HepG2 (cell line): Measurements from ENCODE around the gene LDLRAD4. TPM values are rescaled to one million over a fixed set of nuclear protein-coding genes. Genes with fewer than 3 reads are reported as not detected.

Experiments used
- DMAP1 ChIP-seq: IDR thresholded peaks from 2 replicates; pipeline ENCODE4 v1.6.1; 2016
- DMTF1 ChIP-seq: sonication (generic); formaldehyde crosslinking; IDR thresholded peaks from 2 replicates; pipeline ENCODE4 v1.4.0; 2020; ENCODE audit warnings: mild to moderate bottlenecking, missing genetic modification reagents
- FIP1L1 ChIP-seq: fragments of 200-400 bp; formaldehyde crosslinking; IDR thresholded peaks from 2 replicates; pipeline ENCODE4 v1.6.1; 2018; ENCODE audit warnings: low read depth, mild to moderate bottlenecking, low read length, moderate library complexity, borderline replicate concordance; ENCODE audit not compliant: insufficient read depth
- FOXO1 ChIP-seq: sonication (generic); formaldehyde crosslinking; IDR thresholded peaks from 2 replicates; pipeline ENCODE4 v1.4.0; 2020; ENCODE audit warnings: missing genetic modification reagents
- IRX3 ChIP-seq: sonication (generic); formaldehyde crosslinking; IDR thresholded peaks from 2 replicates; pipeline ENCODE4 v1.8.1; 2023; ENCODE audit warnings: mild to moderate bottlenecking, low read depth, missing genetic modification reagents, borderline replicate concordance
- KLF11 ChIP-seq: IDR thresholded peaks from 2 replicates; pipeline ENCODE4 v1.6.1; 2016; ENCODE audit warnings: missing compliant biosample characterization
- KMT2A ChIP-seq: sonication (generic); formaldehyde crosslinking; IDR thresholded peaks from 2 replicates; pipeline ENCODE4 v1.4.0; 2020; ENCODE audit warnings: missing genetic modification reagents
- MIER3 ChIP-seq: IDR thresholded peaks from 2 replicates; pipeline ENCODE4 v1.6.1; 2016; ENCODE audit warnings: missing compliant biosample characterization, borderline replicate concordance
- MXI1 ChIP-seq: IDR thresholded peaks from 3 replicates; pipeline ENCODE4 v1.6.1; 2012; ENCODE audit warnings: low read depth, low read length, inconsistent platforms, borderline replicate concordance
- NFE2 ChIP-seq: sonication (generic); formaldehyde crosslinking; IDR thresholded peaks from 2 replicates; pipeline ENCODE4 v1.4.0; 2020; ENCODE audit warnings: missing genetic modification reagents
- PHF5A ChIP-seq: IDR thresholded peaks from one replicate; pipeline ENCODE4 v1.6.1; 2018; ENCODE audit warnings: low read depth, missing genetic modification reagents; ENCODE audit not compliant: unreplicated experiment
- RFX1 ChIP-seq: fragments of 450-650 bp; IDR thresholded peaks from 2 replicates; pipeline ENCODE4 v1.6.1; 2017
- SMC3 ChIP-seq: IDR thresholded peaks from 2 replicates; pipeline ENCODE4 v1.6.1; 2011; ENCODE audit warnings: low read length, improper control_type of control experiment
- SOX13 ChIP-seq, 3 experiments: fragments of 450-650 bp in 1 of 3; sonication (generic) in 1 of 3; formaldehyde crosslinking in 1 of 3; IDR thresholded peaks in 2 of 3; conservative IDR thresholded peaks in 1 of 3; 2 replicates each; pipeline versions ENCODE4 v1.5.0 to v1.6.1; 2016 to 2020; ENCODE audit warnings: antibody characterized with exemption in 1 of 3, mild to moderate bottlenecking in 1 of 3, missing compliant biosample characterization in 1 of 3, missing genetic modification reagents in 1 of 3, moderate library complexity in 1 of 3
- SPEN ChIP-seq: sonication (generic); formaldehyde crosslinking; IDR thresholded peaks from 2 replicates; pipeline ENCODE4 v1.5.1; 2020; ENCODE audit warnings: low read depth, mild to moderate bottlenecking, missing genetic modification reagents
- TRAFD1 ChIP-seq: sonication (generic); formaldehyde crosslinking; IDR thresholded peaks from 2 replicates; pipeline ENCODE4 v1.5.1; 2020; ENCODE audit warnings: missing genetic modification reagents, mild to moderate bottlenecking, borderline replicate concordance
- ZHX2 ChIP-seq, 2 experiments: sonication (generic) in 1 of 2; formaldehyde crosslinking in 1 of 2; IDR thresholded peaks; 2 replicates each; pipeline versions ENCODE4 v1.6.1 to v1.9.0; 2014 to 2022; ENCODE audit warnings: antibody characterized with exemption in 1 of 2, borderline replicate concordance in 1 of 2, inconsistent platforms in 1 of 2, low read depth in 1 of 2, missing genetic modification reagents in 1 of 2
- ZNF354B ChIP-seq: sonication (generic); formaldehyde crosslinking; IDR thresholded peaks from 2 replicates; pipeline ENCODE4 v1.8.0; 2022; ENCODE audit warnings: mild to moderate bottlenecking, missing genetic modification reagents
- ZNF432 ChIP-seq: sonication (generic); formaldehyde crosslinking; IDR thresholded peaks from 2 replicates; pipeline ENCODE4 v1.5.0; 2020; ENCODE audit warnings: missing genetic modification reagents, mild to moderate bottlenecking, borderline replicate concordance
- ZSCAN9 ChIP-seq: IDR thresholded peaks from 2 replicates; pipeline ENCODE4 v1.6.1; 2016; ENCODE audit warnings: borderline replicate concordance
- polyA plus RNA-seq, 8 experiments: library from polyadenylated mRNA; depleted of rRNA in 3 of 8; stranded (reverse) in 7 of 8; unstranded in 1 of 8; fragments of >200 nt; fragmentation: Illumina TruSeq in 4 of 8; extraction: Trizol in 4 of 8; gene quantifications; 2 replicates each; pipeline versions ENCODE4 v1.2.1 to v1.2.3, GENCODE V29; 2011 to 2016; ENCODE audit warnings: low read depth in 4 of 8, missing spikeins in 1 of 8, mixed read lengths in 1 of 8; ENCODE audit not compliant: insufficient read depth in 1 of 8
- total RNA-seq, 5 experiments: library from RNA; depleted of rRNA; stranded (reverse); fragments of >200 nt; fragmentation: Illumina TruSeq; extraction: Trizol; gene quantifications; 2 replicates each; pipeline ENCODE4 v1.2.3, GENCODE V29; 2016; ENCODE audit warnings: low read depth in 1 of 5

The LDLRAD4 gene
- total and polyA plus RNA-seq, 2 of the 13 experiments (the other 11 are each of a cell fraction or from before 2014, with no cell fraction given): 13.6 to 20.9 TPM

GRCh38 chr18:13179566-13180113 is 38.9 kb upstream of the LDLRAD4 start (continued):
- TF ChIP-seq ZHX2 (IDR thresholded peaks at IDR 0.05; ENCODE audit: low read depth): 0 out of 2 replicates have a peak, but pooled peaks have one; percentile 44
- no peak for TF ChIP-seq ZHX2 (CRISPR knock-in tag; IDR thresholded peaks at IDR 0.05; ENCODE audit: borderline replicate concordance)
- TF ChIP-seq IRX3 (CRISPR knock-in tag): peak; percentile 75; the same call in 1 of the 2 replicates
- TF ChIP-seq DMTF1 (CRISPR knock-in tag): no peak
- no peak for TF ChIP-seq PHF5A (CRISPR knock-in tag)
- TF ChIP-seq NFE2 (CRISPR knock-in tag): no peak
- no peak for TF ChIP-seq SOX13 (IDR thresholded peaks at IDR 0.05)
- TF ChIP-seq SOX13 (CRISPR knock-in tag; conservative IDR thresholded peaks at IDR 0.05 in 1 of 2, IDR thresholded peaks at IDR 0.05 in 1 of 2): peak in 1 of 2 experiments; percentile 85; a peak in 2 of 4 replicates
- no peak for TF ChIP-seq FIP1L1
- peak; percentile 99 for TF ChIP-seq DMAP1 (CRISPR knock-in tag)
- peak; percentile 72; the same call in 1 of the 2 replicates for TF ChIP-seq KLF11
- TF ChIP-seq RFX1: no peak
- TF ChIP-seq TRAFD1: no peak
- peak; percentile 73; the same call in 1 of the 2 replicates for TF ChIP-seq ZNF354B
- TF ChIP-seq FOXO1: peak; percentile 83
- peak; percentile 92; the same call in 2 of the 3 replicates for TF ChIP-seq MXI1
- peak; percentile 95; the same call in 1 of the 2 replicates for TF ChIP-seq MIER3 (CRISPR knock-in tag)
- peak; percentile 83 for TF ChIP-seq ZSCAN9
- TF ChIP-seq KMT2A (CRISPR knock-in tag): peak; percentile 51; the same call in 1 of the 2 replicates
- no peak for TF ChIP-seq ZNF432 (CRISPR knock-in tag)
- peak; percentile 34; the same call in 1 of the 2 replicates for TF ChIP-seq SMC3
- peak; percentile 83 for TF ChIP-seq SPEN (CRISPR knock-in tag)
